ENCODE data around the gene HOXC6. TPM values are rescaled to one million over a fixed set of nuclear protein-coding genes. Genes with fewer than 3 reads are reported as not detected.
"Not testable (repeated sequence)": the region's sequence is repeated elsewhere in the genome, so short reads cannot be mapped to it uniquely, and the experiment has no call there.

Gene HOXC6
- total and polyA plus RNA-seq, 2 of the 8 experiments (the other 6 are each of a cell fraction or from before 2014, with no cell fraction given) = not detected

- H3K56ac ChIP-seq (replicated peaks; ENCODE audit: insufficient read length, low read depth, low read length); H3K36me3 ChIP-seq (ENCODE audit: control insufficient read depth in 2 of 4, insufficient read depth in 4 of 4, low read length in 3 of 4); H2BK15ac ChIP-seq (ENCODE audit: low read length); H4K5ac ChIP-seq (ENCODE audit: insufficient read length, low read depth, low read length); H3K4me2 ChIP-seq (ENCODE audit: insufficient read depth in 1 of 2, low read depth in 2 of 2, low read length in 2 of 2); H2BK12ac ChIP-seq (ENCODE audit: low read depth, low read length); H2AFZ ChIP-seq (ENCODE audit: low read length); H3K9ac ChIP-seq (replicated peaks in 1 of 4; ENCODE audit: extremely low read depth in 1 of 4, low read depth in 3 of 4, low read length in 3 of 4); H3K9me3 ChIP-seq (ENCODE audit: insufficient read depth in 2 of 2, low read depth in 1 of 2, low read length in 1 of 2); H3K4ac ChIP-seq (replicated peaks; ENCODE audit: insufficient read length, low read depth, low read length); H3K4me1 ChIP-seq (replicated peaks in 1 of 4; ENCODE audit: control insufficient read depth in 3 of 4, insufficient read depth in 4 of 4, low read length in 3 of 4); H3K27ac ChIP-seq (ENCODE audit: low read depth, low read length); H2BK20ac ChIP-seq (ENCODE audit: low read length); H2AK5ac ChIP-seq (ENCODE audit: low read depth, low read length); H2BK120ac ChIP-seq (replicated peaks; ENCODE audit: low read depth, low read length); H3K18ac ChIP-seq (ENCODE audit: extremely low read depth, low read length); DNase-seq (ENCODE audit: low read depth in 1 of 2, low spot score in 2 of 2); FAIRE-seq; H3K14ac ChIP-seq (ENCODE audit: insufficient read length); H3K79me2 ChIP-seq (ENCODE audit: control insufficient read depth in 1 of 2, insufficient read depth in 2 of 2, low read length in 2 of 2); H4K8ac ChIP-seq (ENCODE audit: extremely low read depth, insufficient read depth, low read length); H3K23ac ChIP-seq (ENCODE audit: insufficient read length); H3K4me3 ChIP-seq (ENCODE audit: extremely low read depth in 1 of 4, insufficient read depth in 2 of 4, low read depth in 3 of 4, low read length in 4 of 4); H2BK5ac ChIP-seq (ENCODE audit: low read depth, low read length); POLR2A ChIA-PET (ENCODE audit: partially characterized antibody); H3K79me1 ChIP-seq (ENCODE audit: low read depth, low read length); H3K23me2 ChIP-seq (ENCODE audit: low read depth, low read length); H4K91ac ChIP-seq (replicated peaks; ENCODE audit: insufficient read length, low read length): not testable (repeated sequence)
- Histone ChIP-seq H4K20me1 (replicated peaks in 1 of 2; ENCODE audit: control insufficient read depth in 1 of 2, insufficient read depth in 2 of 2, low read length in 2 of 2) (peaks cover 9 to 19% of the 10 kb centered on the region in 2 experiments), H3K27me3 (replicated peaks in 1 of 4; ENCODE audit: control insufficient read depth in 3 of 4, extremely low read depth in 1 of 4, insufficient read depth in 3 of 4, low read length in 3 of 4) (peaks cover 95 to 100% (median 99%) of the 10 kb centered on the region in 4 experiments)
- CTCF ChIA-PET (ENCODE audit: partially characterized antibody) = interaction anchor here (0.7 to 20.0 kb wide), 10 partner anchors 9 to 295 kb away, joined by 3 to 339 read pairs (median 4); partner anchors contain the start of genes HOXC5 and SMUG1
- TF ChIP-seq RNF2 (IDR thresholded peaks at IDR 0.05; ENCODE audit: borderline replicate concordance, low read depth, low read length, missing control alignments, poor library complexity, severe bottlenecking) = peak; percentile 14
- WGBS, 2 experiments (ENCODE audit: extremely low coverage in 1 of 2, insufficient coverage in 1 of 2, insufficient read length in 1 of 2, insufficient replicate concordance in 2 of 2, low coverage in 1 of 2, low lambda C conversion rate in 2 of 2, missing lambda C conversion rate in 1 of 2) = 62% methylated on average over 6 of the region's 6 CpGs; no CpG with 5 or more reads in 1 of the 2 experiments
Measured at GRCh38 chr12:54042033-54042432, 13.8 kb downstream of the HOXC6 start.

All from H1 (cell line).